ENCODE measurements around the gene KSR1.
A peak's percentile ranks its signal among the peaks of the same experiment; 100 is the strongest.

The KSR1 gene

GRCh38 chr17:27596566-27597187 lies 140.4 kb downstream of the KSR1 start:
- DNase-seq = no peak

GRCh38 chr17:27597188-27597580 lies 140.9 kb downstream of the KSR1 start:
- DNase-seq = no peak

- no peak for DNase-seq
These were observed 141.6 kb downstream of the KSR1 start for GRCh38 chr17:27597783-27598320.

GRCh38 chr17:27598337-27599050 lies 142.2 kb downstream of the KSR1 start:
- DNase-seq = no peak

- DNase-seq = no peak
These were observed 144.2 kb downstream of the KSR1 start for GRCh38 chr17:27600471-27600870.

GRCh38 chr17:27601069-27601974 lies 145.1 kb downstream of the KSR1 start:
- DNase-seq = peak; percentile 71

- DNase-seq = no peak
These were observed 145.7 kb downstream of the KSR1 start for GRCh38 chr17:27601975-27602302.

GRCh38 chr17:27602721-27603420 lies 146.6 kb downstream of the KSR1 start:
- peak; percentile 54 for DNase-seq

- DNase-seq = no peak
These were observed 147.1 kb downstream of the KSR1 start for GRCh38 chr17:27603421-27603770.

GRCh38 chr17:27603880-27604794 lies 147.9 kb downstream of the KSR1 start:
- no peak for DNase-seq

GRCh38 chr17:27605409-27605808 lies 149.2 kb downstream of the KSR1 start:
- DNase-seq = no peak

GRCh38 chr17:27607521-27608091 lies 151.4 kb downstream of the KSR1 start:
- DNase-seq = no peak

GRCh38 chr17:27608328-27609230 lies 152.3 kb downstream of the KSR1 start:
- no peak for DNase-seq

GRCh38 chr17:27609611-27610303 lies 153.5 kb downstream of the KSR1 start:
- DNase-seq = no peak

- no peak for DNase-seq
These were observed 154.0 kb downstream of the KSR1 start for GRCh38 chr17:27610304-27610677.

GRCh38 chr17:27612160-27612770 lies 156.0 kb downstream of the KSR1 start:
- no peak for DNase-seq

- no peak for DNase-seq
These were observed 157.2 kb downstream of the KSR1 start for GRCh38 chr17:27613433-27613832.

GRCh38 chr17:27615121-27615520 lies 158.9 kb downstream of the KSR1 start:
- DNase-seq = no peak

- no peak for DNase-seq
These were observed 160.2 kb downstream of the KSR1 start for GRCh38 chr17:27616414-27616813.
